KG1 (cell line): ENCODE measurements around the gene MPND.
A peak's percentile ranks its signal among the peaks of the same experiment; 100 is the strongest.
"Not testable (repeated sequence)": the region's sequence is repeated elsewhere in the genome, so short reads cannot be mapped to it uniquely, and the experiment has no call there.

Experiments
- DNase-seq: peaks from one replicate; lab custom pipeline; 2025; lab: John Stamatoyannopoulos, UW

The MPND gene

GRCh38 chr19:4319067-4319718, 24.2 kb upstream of the MPND start:
- DNase-seq: no peak

GRCh38 chr19:4320419-4320818, 22.9 kb upstream of the MPND start:
- DNase-seq: no peak

GRCh38 chr19:4322942-4323665, 20.3 kb upstream of the MPND start:
- no peak for DNase-seq

- no peak for DNase-seq
Observed at GRCh38 chr19:4323692-4324091, 19.7 kb upstream of the MPND start.

- DNase-seq: no peak
Observed at GRCh38 chr19:4324228-4324627, 19.1 kb upstream of the MPND start.

- DNase-seq: no peak
Observed at GRCh38 chr19:4326215-4326836, 17.0 kb upstream of the MPND start.

GRCh38 chr19:4326837-4327251, 16.5 kb upstream of the MPND start:
- DNase-seq: no peak

GRCh38 chr19:4327252-4327876, 16.0 kb upstream of the MPND start:
- peak; percentile 7 for DNase-seq

GRCh38 chr19:4327877-4328242, 15.5 kb upstream of the MPND start:
- no peak for DNase-seq

GRCh38 chr19:4328243-4328990, 14.9 kb upstream of the MPND start:
- peak; percentile 82 for DNase-seq

- DNase-seq: not testable (repeated sequence)
Observed at GRCh38 chr19:4328991-4329681, 14.2 kb upstream of the MPND start.

GRCh38 chr19:4329858-4330257, 13.5 kb upstream of the MPND start:
- DNase-seq: no peak

- DNase-seq: no peak
Observed at GRCh38 chr19:4334929-4335570, 8.3 kb upstream of the MPND start.

- DNase-seq: no peak
Observed at GRCh38 chr19:4337906-4338440, 5.4 kb upstream of the MPND start.

GRCh38 chr19:4338441-4339355, 4.7 kb upstream of the MPND start, which contains the start of gene STAP2:
Gene STAP2 (minus strand): TSS chr19:4338827. CDS start chr19:4338753, 74 bp downstream.
- no peak for DNase-seq

GRCh38 chr19:4342314-4342614, 1.1 kb upstream of the MPND start:
- DNase-seq: no peak

GRCh38 chr19:4342615-4343369, 570 bp upstream of the MPND start:
- DNase-seq: peak; percentile 94

GRCh38 chr19:4345342-4346019, 2.1 kb downstream of the MPND start:
- DNase-seq: no peak

- DNase-seq: no peak
Observed at GRCh38 chr19:4346020-4346383, 2.6 kb downstream of the MPND start.
